Lower leg skin (tissue), 3 donors: ENCODE measurements around the gene THOC3.
"Not testable (repeated sequence)": the region's sequence is repeated elsewhere in the genome, so short reads cannot be mapped to it uniquely, and the experiment has no call there.

ENCODE experiments used
- CTCF ChIP-seq, 3 donors: fragments of 450-650 bp; IDR thresholded peaks; one replicate each; pipeline ENCODE4 v1.5.1; 2016; ENCODE audit warnings: antibody characterized with exemption in 3 of 3, mild to moderate bottlenecking in 3 of 3, moderate library complexity in 2 of 3
- POLR2A ChIP-seq, 2 donors: fragments of 450-650 bp; IDR thresholded peaks; one replicate each; pipeline ENCODE4 v1.6.1; 2016 to 2017; ENCODE audit warnings: antibody characterized with exemption in 2 of 2, mild to moderate bottlenecking in 1 of 2, moderate library complexity in 1 of 2

GRCh38 chr5:175967471-175968372 is at the start of gene THOC3:
- not testable (repeated sequence) for TF ChIP-seq CTCF, POLR2A (IDR thresholded peaks at IDR 0.05)
